Ectodermal cell (in vitro differentiated cells): ENCODE measurements around the gene KIF5C.

Experiments
- H3K27ac ChIP-seq: 2 replicates; pipeline ENCODE4 v1.7.0; 2013; ENCODE audit warnings: mild to moderate bottlenecking, low read depth, low read length; ENCODE audit not compliant: insufficient read depth, poor library complexity, severe bottlenecking
- H3K27me3 ChIP-seq: 2 replicates; pipeline ENCODE4 v1.7.0; 2013; ENCODE audit warnings: mild to moderate bottlenecking, low read length; ENCODE audit not compliant: insufficient read depth, control insufficient read depth, poor library complexity, severe bottlenecking
- H3K36me3 ChIP-seq: one replicate; pipeline ENCODE4 v1.7.0; 2013; ENCODE audit warnings: low read length; ENCODE audit not compliant: control insufficient read depth, insufficient read depth
- H3K4me1 ChIP-seq: one replicate; pipeline ENCODE4 v1.7.0; 2013; ENCODE audit warnings: low read length; ENCODE audit not compliant: control insufficient read depth, insufficient read depth
- H3K4me3 ChIP-seq: 2 replicates; pipeline ENCODE4 v1.7.0; 2013; ENCODE audit warnings: low read depth, low read length, control low read depth; ENCODE audit not compliant: insufficient read depth
- H3K9me3 ChIP-seq: 2 replicates; pipeline ENCODE4 v1.7.0; 2013; ENCODE audit warnings: mild to moderate bottlenecking, low read length, moderate library complexity; ENCODE audit not compliant: control insufficient read depth
- WGBS, 2 experiments: methylation state at CpG; one replicate each; pipeline ENCODE4 v1.1.7; 2013; ENCODE audit warnings: missing lambda C conversion rate in 2 of 2; 5-methylcytosine and 5-hydroxymethylcytosine counted together

The KIF5C gene

DNA sequence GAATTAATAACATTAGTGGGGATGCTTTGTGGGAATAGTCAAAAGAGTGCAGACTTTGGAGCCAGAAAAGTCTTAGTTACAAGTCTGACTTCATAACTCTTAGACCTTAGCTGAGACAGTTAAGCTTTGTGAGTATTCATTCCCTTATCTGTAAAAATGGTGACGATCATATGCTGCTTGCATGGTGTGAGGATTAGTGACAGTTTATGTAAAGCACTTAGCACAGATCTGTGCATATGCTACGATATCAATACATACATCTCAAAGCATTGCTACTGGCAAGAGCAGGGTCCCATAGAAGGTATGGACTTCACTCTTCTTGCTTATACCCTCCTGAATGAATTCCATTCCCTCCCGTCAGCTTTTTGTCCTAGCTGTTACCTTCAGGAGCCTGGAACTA lies 106.8 kb downstream of the KIF5C start:
- Histone ChIP-seq H3K9me3 (no peaks in the 10 kb centered on the region), H3K4me3 (no peak overlapping the region), H3K27ac (no peak overlapping the region), H3K27me3 (no peaks in the 10 kb centered on the region), H3K36me3 (peaks cover 33% of the 10 kb centered on the region), H3K4me1 (no peaks in the 10 kb centered on the region)
- 87 to 92% methylated on average over 3 of the region's 3 CpGs for WGBS, 2 experiments

DNA sequence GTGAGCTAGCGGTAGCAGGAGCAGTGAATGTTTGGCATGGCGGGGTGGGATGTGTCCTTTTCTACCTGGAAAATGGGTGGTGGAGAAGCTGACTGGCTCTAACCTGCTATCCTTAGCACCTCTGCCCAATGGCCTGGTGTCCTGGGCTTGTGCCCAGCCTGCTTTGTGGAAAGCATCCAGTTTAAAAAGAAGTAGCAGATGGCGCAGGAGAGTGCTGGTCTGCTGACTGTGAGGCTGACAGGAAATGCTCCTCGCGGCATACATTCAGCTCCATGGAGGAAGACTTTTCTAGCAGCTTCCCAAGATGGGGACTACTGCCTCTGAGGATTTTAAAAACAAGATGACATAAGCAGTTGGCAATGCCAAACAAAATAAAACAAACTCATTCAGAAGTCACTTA lies 107.3 kb downstream of the KIF5C start:
- peaks cover 35% of the 10 kb centered on the region for H3K36me3 ChIP-seq
- H3K27me3 ChIP-seq, result no peaks in the 10 kb centered on the region
- 97% methylated on average over 5 of the region's 5 CpGs for WGBS, 2 experiments
- no peak overlapping the region for H3K27ac ChIP-seq
- H3K4me1 ChIP-seq, result no peaks in the 10 kb centered on the region
- H3K4me3 ChIP-seq, result no peak overlapping the region
- no peaks in the 10 kb centered on the region for H3K9me3 ChIP-seq

DNA sequence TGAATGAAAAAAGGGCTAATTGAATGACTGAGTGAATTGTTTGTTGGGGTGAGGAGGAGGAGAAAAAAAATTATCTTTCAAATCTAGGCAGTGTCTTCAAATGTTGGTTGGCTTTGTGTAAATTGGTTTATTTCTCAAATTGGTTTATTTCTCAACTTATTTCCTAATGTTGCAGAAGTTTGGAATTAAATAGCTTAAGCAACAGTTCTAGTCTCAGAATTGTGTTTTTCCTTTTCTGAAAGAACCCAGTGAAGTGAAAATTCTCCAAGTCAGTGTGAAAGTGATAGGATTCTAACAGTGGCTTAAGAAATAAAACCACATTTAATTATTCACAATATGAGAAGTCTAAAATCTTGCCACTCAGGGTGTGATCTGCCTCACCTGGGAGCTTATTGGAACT lies 108.9 kb downstream of the KIF5C start:
- Histone ChIP-seq H3K4me1 (no peaks in the 10 kb centered on the region), H3K9me3 (no peaks in the 10 kb centered on the region), H3K36me3 (peaks cover 35% of the 10 kb centered on the region)

DNA sequence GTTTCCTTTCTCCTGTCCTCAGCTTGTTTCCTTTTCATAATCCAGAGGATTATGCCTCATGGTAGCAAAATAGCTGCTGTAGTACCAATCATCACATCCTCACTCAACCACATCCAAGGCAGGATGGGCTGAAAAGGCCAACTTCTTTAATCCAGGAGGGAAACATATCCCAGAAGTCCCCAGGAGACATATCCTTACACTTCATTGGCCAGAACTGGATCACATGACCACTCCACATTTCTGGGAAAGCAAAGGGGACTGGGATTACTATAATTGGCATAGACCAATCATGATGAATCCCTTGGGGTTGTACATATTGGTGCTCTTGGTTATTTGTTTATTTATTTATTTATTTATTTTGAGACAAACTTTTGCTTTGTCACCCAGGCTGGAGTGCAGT lies 109.4 kb downstream of the KIF5C start:
- Histone ChIP-seq H3K36me3 (peaks cover 35% of the 10 kb centered on the region), H3K4me1 (no peaks in the 10 kb centered on the region), H3K27ac (no peak overlapping the region), H3K27me3 (no peaks in the 10 kb centered on the region), H3K9me3 (no peaks in the 10 kb centered on the region), H3K4me3 (no peak overlapping the region)

More for the DNA sequence above, 108.9 kb downstream of the KIF5C start:
- Histone ChIP-seq H3K27ac (no peak overlapping the region), H3K27me3 (no peaks in the 10 kb centered on the region), H3K4me3 (no peak overlapping the region)

DNA sequence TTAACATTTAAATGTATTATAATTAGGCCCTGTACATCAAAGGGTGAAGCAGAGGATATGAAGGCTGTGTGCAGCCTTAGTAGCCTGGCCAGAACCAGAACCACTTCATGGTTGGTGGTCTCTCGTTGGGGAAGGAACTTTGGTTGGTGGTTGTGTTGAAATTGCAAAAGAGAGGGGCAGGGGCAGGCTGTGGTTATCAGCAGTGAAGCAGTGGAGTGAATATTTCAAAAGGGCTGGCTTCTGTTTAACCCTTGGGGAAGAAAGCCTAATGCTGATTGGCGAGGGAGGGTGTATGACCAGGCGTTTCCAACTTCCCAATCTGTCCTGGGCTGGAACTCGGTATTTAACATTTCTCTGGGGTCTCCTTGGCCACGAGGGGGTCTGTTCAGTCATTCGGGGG lies 112.3 kb downstream of the KIF5C start:
- WGBS, 2 experiments, result 93 to 97% methylated on average over 6 of the region's 6 CpGs
- H3K27ac ChIP-seq, result no peak overlapping the region
- H3K4me1 ChIP-seq, result no peaks in the 10 kb centered on the region
- H3K27me3 ChIP-seq, result no peaks in the 10 kb centered on the region
- no peak overlapping the region for H3K4me3 ChIP-seq
- H3K36me3 ChIP-seq, result peaks cover 36% of the 10 kb centered on the region
- no peaks in the 10 kb centered on the region for H3K9me3 ChIP-seq

DNA sequence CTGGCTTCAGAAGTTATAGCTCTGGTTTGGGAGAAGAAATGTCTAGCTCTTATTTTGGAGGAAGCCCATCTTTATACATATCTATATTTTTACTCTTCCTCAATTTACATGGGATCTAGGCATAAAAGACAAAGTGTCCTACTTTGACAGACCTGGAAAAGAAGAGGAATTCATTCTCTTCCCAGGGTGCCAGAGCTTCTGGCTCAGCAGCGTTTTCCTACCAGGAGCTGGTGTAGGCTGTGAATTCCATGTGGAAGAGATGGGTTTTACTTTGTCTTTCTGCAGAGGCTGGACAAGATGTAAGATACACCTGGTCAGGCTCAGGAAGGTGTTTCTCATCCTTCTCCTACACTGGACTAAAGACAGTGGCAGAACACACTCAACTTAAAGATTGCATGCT lies 113.3 kb downstream of the KIF5C start:
- 78 to 80% methylated on average over 1 of the region's 1 CpG for WGBS, 2 experiments
- Histone ChIP-seq H3K4me3 (no peak overlapping the region), H3K36me3 (peaks cover 32% of the 10 kb centered on the region), H3K27me3 (no peaks in the 10 kb centered on the region), H3K27ac (no peak overlapping the region), H3K9me3 (no peaks in the 10 kb centered on the region), H3K4me1 (no peaks in the 10 kb centered on the region)

DNA sequence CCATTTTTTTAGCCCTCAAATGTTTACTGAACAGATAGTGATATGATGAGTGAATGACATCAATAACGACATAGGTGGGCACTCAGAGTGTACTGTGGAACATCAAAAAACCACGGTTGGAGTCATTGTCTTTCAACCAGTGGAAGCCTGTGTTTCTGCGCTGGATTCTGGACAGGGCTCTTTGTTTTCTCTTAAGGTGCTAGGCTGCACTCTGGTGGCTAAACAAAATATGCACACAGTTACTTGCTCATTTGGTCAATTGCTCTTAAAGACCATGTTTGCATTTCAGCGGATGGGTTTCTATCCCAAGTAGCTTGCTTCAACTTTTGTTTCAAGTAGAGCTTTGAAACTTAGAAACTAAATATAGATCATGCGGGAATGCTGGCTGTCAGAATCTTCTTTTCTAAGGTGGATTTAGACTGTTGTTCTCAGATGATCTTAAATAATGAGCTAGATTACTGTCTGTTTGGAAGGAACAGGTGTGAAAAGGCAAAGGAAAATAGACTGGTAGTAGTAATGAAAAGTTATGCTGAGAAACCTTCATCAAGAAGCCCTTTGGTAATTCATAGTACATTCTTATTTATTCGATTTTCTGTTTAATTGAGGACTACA lies 115.0 kb downstream of the KIF5C start:
- H3K27me3 ChIP-seq, result no peaks in the 10 kb centered on the region
- 83 to 84% methylated on average over 6 of the region's 6 CpGs for WGBS, 2 experiments
- no peaks in the 10 kb centered on the region for H3K9me3 ChIP-seq
- H3K27ac ChIP-seq, result no peak overlapping the region
- H3K4me3 ChIP-seq, result no peak overlapping the region
- no peaks in the 10 kb centered on the region for H3K4me1 ChIP-seq
- peaks cover 24% of the 10 kb centered on the region for H3K36me3 ChIP-seq

DNA sequence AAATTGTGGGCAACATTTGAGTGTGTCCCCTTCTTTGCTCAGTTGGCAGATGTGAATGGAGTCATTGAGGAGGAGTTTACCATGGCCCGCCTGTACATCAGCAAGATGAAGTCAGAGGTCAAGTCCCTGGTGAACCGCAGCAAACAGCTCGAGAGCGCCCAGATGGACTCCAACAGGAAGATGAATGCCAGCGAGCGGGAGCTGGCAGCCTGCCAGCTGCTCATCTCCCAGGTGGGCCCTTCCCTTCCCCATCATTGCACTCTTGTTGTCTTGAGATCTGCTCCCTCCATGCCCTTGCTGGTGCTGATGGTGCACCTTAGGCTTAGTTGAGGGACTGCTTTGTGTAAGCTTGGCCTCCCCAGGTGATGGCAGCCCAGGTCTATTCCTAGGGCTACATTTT lies 115.9 kb downstream of the KIF5C start:
- Histone ChIP-seq H3K4me3 (no peak overlapping the region), H3K9me3 (no peaks in the 10 kb centered on the region), H3K27ac (no peak overlapping the region), H3K36me3 (peaks cover 24% of the 10 kb centered on the region), H3K4me1 (no peaks in the 10 kb centered on the region), H3K27me3 (no peaks in the 10 kb centered on the region)
- 91 to 97% methylated on average over 6 of the region's 6 CpGs for WGBS, 2 experiments

DNA sequence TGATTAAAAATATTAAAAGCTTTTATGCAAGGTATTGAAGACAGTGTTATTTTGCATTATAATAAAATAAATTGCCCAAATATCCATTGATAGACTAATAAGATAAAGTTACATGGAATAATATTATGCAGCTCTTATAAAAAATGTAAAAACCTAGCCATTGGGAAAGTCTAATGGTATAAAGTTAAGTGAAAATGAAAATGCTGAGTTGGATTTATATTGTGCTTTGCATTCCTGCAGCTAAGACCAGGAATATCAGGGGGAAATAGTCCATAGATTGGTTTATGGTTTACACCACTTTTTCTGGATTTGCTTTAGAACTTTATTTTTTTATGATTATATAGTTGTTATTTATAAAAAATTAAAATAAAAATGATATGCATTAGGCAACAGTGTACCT lies 117.4 kb downstream of the KIF5C start:
- Histone ChIP-seq H3K27me3 (no peaks in the 10 kb centered on the region), H3K36me3 (peaks cover 19% of the 10 kb centered on the region), H3K27ac (no peak overlapping the region), H3K9me3 (no peaks in the 10 kb centered on the region), H3K4me3 (no peak overlapping the region), H3K4me1 (no peaks in the 10 kb centered on the region)

DNA sequence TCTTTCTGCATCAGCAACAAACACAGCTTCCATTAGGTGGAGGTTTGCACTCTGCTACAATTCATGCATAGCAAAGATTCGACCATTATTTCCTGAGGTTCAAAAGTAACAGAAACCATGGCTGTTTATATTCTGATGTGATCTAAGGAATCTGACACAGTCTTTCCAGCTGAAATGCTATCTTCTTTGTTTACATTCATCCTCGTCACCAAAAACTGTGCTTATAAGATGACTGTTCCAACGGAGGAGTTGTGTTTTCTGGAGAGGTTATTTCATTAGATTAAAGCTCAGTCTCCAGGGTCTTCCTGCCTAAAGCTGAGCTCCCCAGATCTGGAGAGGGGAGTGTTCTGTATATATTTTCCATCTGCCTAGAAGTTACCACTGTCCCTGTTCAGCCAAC lies 118.3 kb downstream of the KIF5C start:
- Histone ChIP-seq H3K27ac (no peak overlapping the region), H3K36me3 (peaks cover 19% of the 10 kb centered on the region), H3K27me3 (no peaks in the 10 kb centered on the region), H3K4me3 (no peak overlapping the region), H3K9me3 (no peaks in the 10 kb centered on the region), H3K4me1 (no peaks in the 10 kb centered on the region)
- 98 to 100% methylated on average over 2 to 3 of the region's 3 CpGs for WGBS, 2 experiments

DNA sequence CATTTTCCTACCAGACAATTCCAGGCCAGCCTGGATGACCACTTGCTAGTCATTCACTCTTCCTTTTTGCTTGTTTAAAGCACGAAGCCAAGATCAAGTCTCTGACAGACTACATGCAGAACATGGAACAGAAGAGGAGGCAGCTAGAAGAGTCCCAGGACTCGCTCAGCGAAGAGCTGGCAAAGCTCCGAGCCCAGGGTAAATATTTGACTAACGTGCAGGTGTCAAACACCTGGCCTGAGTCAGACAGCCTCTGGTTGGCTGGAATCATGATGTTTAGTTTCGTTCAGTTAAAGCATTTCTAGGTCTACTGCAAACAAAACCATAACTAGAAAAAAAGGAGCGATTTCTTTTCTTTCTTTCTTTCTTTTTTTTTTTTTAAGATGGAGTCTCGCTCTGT lies 119.3 kb downstream of the KIF5C start:
- Histone ChIP-seq H3K4me3 (no peak overlapping the region), H3K36me3 (peaks cover 19% of the 10 kb centered on the region), H3K4me1 (no peaks in the 10 kb centered on the region), H3K27me3 (no peaks in the 10 kb centered on the region), H3K9me3 (no peaks in the 10 kb centered on the region), H3K27ac (no peak overlapping the region)
- 94 to 97% methylated on average over 8 of the region's 8 CpGs for WGBS, 2 experiments
